IMR-90 (cell line): ENCODE data around the gene TRAK2. TPM values are rescaled to one million over a fixed set of nuclear protein-coding genes. Genes with fewer than 3 reads are reported as not detected.

Experiments used
- ATAC-seq: fragments of 200-7000 bp; cut with Tn5 transposase; 2 replicates; pipeline ENCODE4 v1.9.1; 2020; ENCODE audit warnings: low read depth, mild to moderate bottlenecking, moderate library complexity
- BruUV-seq: library from RNA; stranded (reverse); fragments of 400-500 nt; replicated peaks from 2 replicates; lab custom pipeline; 2021; lab: Mats Ljungman, UMichigan
- CTCF ChIA-PET: fragments of 300-600 bp; formaldehyde crosslinking; extraction: SDS; loops from one replicate; lab custom pipeline; 2021; ENCODE audit warnings: antibody characterized with exemption; lab: Yijun Ruan, JAX
- POLR2A ChIA-PET: fragments of 300-600 bp; sonication (Branson Sonifier 250); formaldehyde crosslinking; loops from one replicate; lab custom pipeline; 2022; ENCODE audit warnings: antibody characterized with exemption; ENCODE audit not compliant: unreplicated experiment; lab: Charles Lee
- DNase-seq: peaks from one replicate; pipeline ENCODE4 v3.0.0; 2013
- H2AFZ ChIP-seq: replicated peaks from 2 replicates; pipeline ENCODE3; 2013; ENCODE audit warnings: low read length, mild to moderate bottlenecking; ENCODE audit not compliant: poor library complexity
- H2AK5ac ChIP-seq: 2 replicates; pipeline ENCODE4 v1.6.1; 2013; ENCODE audit warnings: low read depth, low read length, inconsistent platforms
- H2AK9ac ChIP-seq: replicated peaks from 2 replicates; pipeline ENCODE3; 2013; ENCODE audit warnings: mild to moderate bottlenecking, low read depth, low read length, moderate library complexity; ENCODE audit not compliant: poor library complexity
- H2BK120ac ChIP-seq: 2 replicates; pipeline ENCODE4 v1.6.1; 2013; ENCODE audit warnings: low read depth, low read length, inconsistent platforms
- H2BK15ac ChIP-seq: 3 replicates; pipeline ENCODE4 v1.6.1; 2013; ENCODE audit warnings: low read depth, low read length, inconsistent platforms
- H2BK20ac ChIP-seq: 2 replicates; pipeline ENCODE4 v1.6.1; 2013; ENCODE audit warnings: low read depth, mild to moderate bottlenecking, inconsistent platforms, low read length, moderate library complexity
- H2BK5ac ChIP-seq: 2 replicates; pipeline ENCODE4 v1.6.1; 2013; ENCODE audit warnings: mild to moderate bottlenecking, low read depth, low read length, inconsistent platforms; ENCODE audit not compliant: poor library complexity, severe bottlenecking
- H3K14ac ChIP-seq: replicated peaks from 2 replicates; pipeline ENCODE4 v1.6.1; 2013; ENCODE audit warnings: low read depth, low read length, inconsistent platforms
- H3K18ac ChIP-seq: 2 replicates; pipeline ENCODE4 v1.6.1; 2013; ENCODE audit warnings: low read depth, low read length, control low read depth
- H3K23ac ChIP-seq: 2 replicates; pipeline ENCODE4 v1.6.1; 2013; ENCODE audit warnings: low read depth, low read length, inconsistent platforms
- H3K27ac ChIP-seq: 2 replicates; pipeline ENCODE4 v1.5.1; 2013; ENCODE audit warnings: mild to moderate bottlenecking, control low read depth, low read length; ENCODE audit not compliant: insufficient read depth
- H3K27me3 ChIP-seq: 2 replicates; pipeline ENCODE4 v1.6.1; 2013; ENCODE audit warnings: low read length; ENCODE audit not compliant: control insufficient read depth, insufficient read depth
- H3K36me3 ChIP-seq: 2 replicates; pipeline ENCODE4 v1.6.1; 2013; ENCODE audit warnings: low read length, mixed read lengths; ENCODE audit not compliant: control insufficient read depth, insufficient read depth
- H3K4ac ChIP-seq: 2 replicates; pipeline ENCODE4 v1.6.1; 2013; ENCODE audit warnings: low read depth, low read length, inconsistent platforms
- H3K4me1 ChIP-seq: 2 replicates; pipeline ENCODE4 v1.6.1; 2013; ENCODE audit warnings: low read length, mixed read lengths; ENCODE audit not compliant: control insufficient read depth, insufficient read depth
- H3K4me2 ChIP-seq: 2 replicates; pipeline ENCODE4 v1.6.1; 2013; ENCODE audit warnings: low read depth, mild to moderate bottlenecking, control low read depth, low read length, moderate library complexity
- H3K4me3 ChIP-seq: 2 replicates; pipeline ENCODE4 v1.5.1; 2013; ENCODE audit warnings: low read depth, mild to moderate bottlenecking, control low read depth, low read length, moderate library complexity; ENCODE audit not compliant: insufficient read depth
- H3K56ac ChIP-seq: 2 replicates; pipeline ENCODE4 v1.6.1; 2013; ENCODE audit warnings: low read length, inconsistent platforms; ENCODE audit not compliant: insufficient read depth; ENCODE audit errors: extremely low read depth
- H3K79me1 ChIP-seq, 2 experiments: 2 replicates each; pipeline ENCODE4 v1.6.1; 2013; ENCODE audit warnings: low read length in 2 of 2, inconsistent platforms in 1 of 2, low read depth in 1 of 2
- H3K9ac ChIP-seq: 2 replicates; pipeline ENCODE4 v1.6.1; 2013; ENCODE audit warnings: low read depth, low read length, control low read depth
- H3K9me1 ChIP-seq: 2 replicates; pipeline ENCODE4 v1.6.1; 2013; ENCODE audit warnings: low read length, inconsistent platforms; ENCODE audit not compliant: insufficient read depth
- H3K9me3 ChIP-seq: 2 replicates; pipeline ENCODE4 v1.6.1; 2013; ENCODE audit warnings: low read length; ENCODE audit not compliant: control insufficient read depth, insufficient read depth
- H4K20me1 ChIP-seq: 2 replicates; pipeline ENCODE4 v1.6.1; 2013; ENCODE audit warnings: low read length, inconsistent platforms; ENCODE audit not compliant: insufficient read depth
- H4K5ac ChIP-seq: 2 replicates; pipeline ENCODE4 v1.6.1; 2013; ENCODE audit warnings: mild to moderate bottlenecking, low read depth, low read length, control low read depth
- H4K8ac ChIP-seq, 2 experiments: 2 replicates each; pipeline ENCODE4 v1.6.1; 2013; ENCODE audit warnings: low read depth in 2 of 2, low read length in 2 of 2, control low read depth in 1 of 2, inconsistent platforms in 1 of 2
- H4K91ac ChIP-seq: 2 replicates; pipeline ENCODE4 v1.6.1; 2013; ENCODE audit warnings: low read depth, low read length, inconsistent platforms; ENCODE audit not compliant: insufficient read depth
- BHLHE40 ChIP-seq: fragments of 150-350 bp; IDR thresholded peaks from 2 replicates; pipeline ENCODE4 v1.6.1; 2016; ENCODE audit warnings: mild to moderate bottlenecking, low read depth, low read length
- CEBPB ChIP-seq: IDR thresholded peaks from 2 replicates; pipeline ENCODE4 v1.6.1; 2012; ENCODE audit warnings: low read depth, low read length, improper control_type of control experiment
- CHD1 ChIP-seq: IDR thresholded peaks from 2 replicates; pipeline ENCODE4 v1.6.1; 2012; ENCODE audit warnings: low read depth, low read length, improper control_type of control experiment
- FOS ChIP-seq: fragments of 150-350 bp; IDR thresholded peaks from 2 replicates; pipeline ENCODE4 v1.6.1; 2016; ENCODE audit warnings: low read depth, low read length
- MAFK ChIP-seq: IDR thresholded peaks from 2 replicates; pipeline ENCODE4 v1.6.1; 2012; ENCODE audit warnings: low read depth, low read length, improper control_type of control experiment
- MXI1 ChIP-seq: IDR thresholded peaks from 2 replicates; pipeline ENCODE4 v1.6.1; 2012; ENCODE audit warnings: low read depth, mild to moderate bottlenecking, low read length, moderate library complexity, borderline replicate concordance
- NFE2L2 ChIP-seq: fragments of 150-350 bp; IDR thresholded peaks from 2 replicates; pipeline ENCODE4 v1.6.1; 2016; ENCODE audit warnings: low read depth, mild to moderate bottlenecking, low read length
- POLR2A ChIP-seq: IDR thresholded peaks from 2 replicates; pipeline ENCODE4 v1.6.1; 2012; ENCODE audit warnings: mild to moderate bottlenecking, low read depth, low read length
- RAD21 ChIP-seq: IDR thresholded peaks from 2 replicates; pipeline ENCODE4 v1.6.1; 2012; ENCODE audit warnings: low read length, improper control_type of control experiment
- RCOR1 ChIP-seq: IDR thresholded peaks from 2 replicates; pipeline ENCODE4 v1.6.1; 2012; ENCODE audit warnings: mild to moderate bottlenecking, low read length, improper control_type of control experiment; ENCODE audit not compliant: insufficient replicate concordance
- RFX5 ChIP-seq: IDR thresholded peaks from 2 replicates; pipeline ENCODE4 v1.8.0; 2012; ENCODE audit warnings: low read depth, mild to moderate bottlenecking, low read length, moderate library complexity
- WGBS, 2 experiments: methylation state at CpG; one replicate each; pipeline versions ENCODE4 v1.1.5 to v1.1.7; 2013; ENCODE audit warnings: missing lambda C conversion rate in 2 of 2; ENCODE audit not compliant: insufficient read length in 1 of 2; ENCODE audit errors: extremely low coverage in 2 of 2; 5-methylcytosine and 5-hydroxymethylcytosine counted together
- dilution Hi-C: fragments of 300-500 bp; cut with HindIII; formaldehyde crosslinking; loops from one replicate; pipeline ENCODE4 v1.14.3; 2018; ENCODE audit warnings: low sequenced_read_pairs; ENCODE audit not compliant: unreplicated experiment
- in situ Hi-C: fragments of 300-500 bp; cut with MboI; formaldehyde crosslinking; loops from 3 replicates; pipeline ENCODE4 v1.14.3; 2019; ENCODE audit warnings: low sequenced_read_pairs, inconsistent platforms, mixed read lengths
- intact Hi-C: fragments of 100-400 bp; cut with micrococcal nuclease; formaldehyde crosslinking; loops from 2 replicates; pipeline ENCODE4 v1.10.0; 2022
- polyA plus RNA-seq, 3 experiments: library from polyadenylated mRNA; depleted of rRNA; stranded (reverse); fragments of >200 nt; gene quantifications; 2 replicates each; pipeline ENCODE4 v1.2.3, GENCODE V29; 2012; ENCODE audit warnings: low replicate concordance in 1 of 3
- total RNA-seq: library from RNA; depleted of rRNA; stranded (reverse); fragments of >200 nt; gene quantifications from 2 replicates; pipeline ENCODE4 v1.2.3, GENCODE V29; 2012
- TF ChIP-seq, protein P1 (sequence below): fragments of 150-350 bp; IDR thresholded peaks from 2 replicates; pipeline ENCODE4 v1.6.1; 2016; ENCODE audit warnings: low read depth, mild to moderate bottlenecking, low read length, moderate library complexity, borderline replicate concordance
- TF ChIP-seq, protein P2 (sequence below): conservative IDR thresholded peaks from 2 replicates; pipeline ENCODE4 v1.5.1; 2012; ENCODE audit warnings: mild to moderate bottlenecking, low read depth, low read length, improper control_type of control experiment
- TF ChIP-seq, protein P3 (sequence below): fragments of 150-350 bp; IDR thresholded peaks from 2 replicates; pipeline ENCODE4 v1.6.1; 2017; ENCODE audit warnings: mild to moderate bottlenecking, antibody characterized with exemption, low read length, low read depth

TRAK2 gene
- total and polyA plus RNA-seq, 2 of the 4 experiments (the other 2 are of a cell fraction), result 13.1 to 65.4 TPM

DNA sequence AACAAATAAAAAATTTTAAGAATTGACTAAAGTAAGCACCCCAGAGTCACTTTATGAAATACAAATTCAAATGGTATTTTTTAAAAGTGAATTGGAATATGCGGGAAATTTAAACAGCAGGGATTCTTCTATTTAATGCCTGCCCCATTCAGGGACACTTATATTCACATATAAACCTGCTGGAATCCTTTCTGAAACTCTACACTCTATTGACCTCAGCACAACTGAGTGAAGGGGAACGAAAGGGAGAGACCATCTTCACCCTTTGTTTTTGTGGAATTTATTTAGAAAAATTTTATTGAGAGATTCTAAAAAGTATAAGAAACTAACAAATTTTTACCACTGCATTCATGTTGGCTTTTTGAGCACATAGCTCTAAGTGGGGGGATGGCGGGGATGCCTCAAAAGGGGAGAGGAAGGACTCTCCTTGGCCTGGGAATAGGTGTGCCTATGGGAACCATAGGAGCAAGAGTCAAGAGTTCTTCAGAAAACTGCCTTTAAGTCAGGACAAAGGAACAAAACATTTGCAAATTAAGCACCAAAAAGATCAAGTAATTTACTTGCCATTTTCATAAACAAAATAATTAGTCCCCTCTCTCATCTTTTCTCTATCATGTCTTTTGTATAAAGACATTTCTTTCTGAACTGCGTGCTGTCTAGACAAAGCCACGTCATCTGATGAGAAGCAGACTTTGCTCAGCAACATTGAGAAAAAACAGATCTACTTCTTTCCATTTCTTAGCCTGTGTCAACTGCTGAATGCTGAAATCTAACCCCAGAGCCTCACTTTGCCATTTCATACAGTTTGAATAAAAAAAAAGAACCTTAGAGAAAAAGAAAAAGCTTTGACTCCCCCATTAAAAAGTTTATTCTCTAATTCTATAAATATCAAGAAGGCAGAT lies 72.5 kb downstream of the TRAK2 start:
- H3K79me1 ChIP-seq, result no peaks in the 10 kb centered on the region; a peak in 1 of 4 replicates
- POLR2A ChIA-PET, result no interaction called here
- no peak overlapping the region for H2AK5ac ChIP-seq
- H2BK15ac ChIP-seq, result no peak overlapping the region
- TF ChIP-seq RFX5, result no peak
- no peak for TF ChIP-seq BHLHE40
- no peak for TF ChIP-seq POLR2A
- TF ChIP-seq, protein P1, sequence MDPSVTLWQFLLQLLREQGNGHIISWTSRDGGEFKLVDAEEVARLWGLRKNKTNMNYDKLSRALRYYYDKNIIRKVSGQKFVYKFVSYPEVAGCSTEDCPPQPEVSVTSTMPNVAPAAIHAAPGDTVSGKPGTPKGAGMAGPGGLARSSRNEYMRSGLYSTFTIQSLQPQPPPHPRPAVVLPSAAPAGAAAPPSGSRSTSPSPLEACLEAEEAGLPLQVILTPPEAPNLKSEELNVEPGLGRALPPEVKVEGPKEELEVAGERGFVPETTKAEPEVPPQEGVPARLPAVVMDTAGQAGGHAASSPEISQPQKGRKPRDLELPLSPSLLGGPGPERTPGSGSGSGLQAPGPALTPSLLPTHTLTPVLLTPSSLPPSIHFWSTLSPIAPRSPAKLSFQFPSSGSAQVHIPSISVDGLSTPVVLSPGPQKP, result no peak
- no peak for TF ChIP-seq RAD21
- TF ChIP-seq, protein P2, sequence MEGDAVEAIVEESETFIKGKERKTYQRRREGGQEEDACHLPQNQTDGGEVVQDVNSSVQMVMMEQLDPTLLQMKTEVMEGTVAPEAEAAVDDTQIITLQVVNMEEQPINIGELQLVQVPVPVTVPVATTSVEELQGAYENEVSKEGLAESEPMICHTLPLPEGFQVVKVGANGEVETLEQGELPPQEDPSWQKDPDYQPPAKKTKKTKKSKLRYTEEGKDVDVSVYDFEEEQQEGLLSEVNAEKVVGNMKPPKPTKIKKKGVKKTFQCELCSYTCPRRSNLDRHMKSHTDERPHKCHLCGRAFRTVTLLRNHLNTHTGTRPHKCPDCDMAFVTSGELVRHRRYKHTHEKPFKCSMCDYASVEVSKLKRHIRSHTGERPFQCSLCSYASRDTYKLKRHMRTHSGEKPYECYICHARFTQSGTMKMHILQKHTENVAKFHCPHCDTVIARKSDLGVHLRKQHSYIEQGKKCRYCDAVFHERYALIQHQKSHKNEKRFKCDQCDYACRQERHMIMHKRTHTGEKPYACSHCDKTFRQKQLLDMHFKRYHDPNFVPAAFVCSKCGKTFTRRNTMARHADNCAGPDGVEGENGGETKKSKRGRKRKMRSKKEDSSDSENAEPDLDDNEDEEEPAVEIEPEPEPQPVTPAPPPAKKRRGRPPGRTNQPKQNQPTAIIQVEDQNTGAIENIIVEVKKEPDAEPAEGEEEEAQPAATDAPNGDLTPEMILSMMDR, result no peak
- TF ChIP-seq MXI1, result no peak
- TF ChIP-seq, protein P3, sequence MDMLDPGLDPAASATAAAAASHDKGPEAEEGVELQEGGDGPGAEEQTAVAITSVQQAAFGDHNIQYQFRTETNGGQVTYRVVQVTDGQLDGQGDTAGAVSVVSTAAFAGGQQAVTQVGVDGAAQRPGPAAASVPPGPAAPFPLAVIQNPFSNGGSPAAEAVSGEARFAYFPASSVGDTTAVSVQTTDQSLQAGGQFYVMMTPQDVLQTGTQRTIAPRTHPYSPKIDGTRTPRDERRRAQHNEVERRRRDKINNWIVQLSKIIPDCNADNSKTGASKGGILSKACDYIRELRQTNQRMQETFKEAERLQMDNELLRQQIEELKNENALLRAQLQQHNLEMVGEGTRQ, result no peak
- TF ChIP-seq MAFK, result no peak
- TF ChIP-seq RCOR1, result no peak
- TF ChIP-seq FOS, result no peak
- no peak for TF ChIP-seq CEBPB
- no peak for TF ChIP-seq NFE2L2
- TF ChIP-seq CHD1, result no peak
- in situ Hi-C loops, result no loop called here
- no peak overlapping the region for H3K56ac ChIP-seq
- H2BK120ac ChIP-seq, result no peak overlapping the region
- H3K14ac ChIP-seq, result no peak overlapping the region
- no peak overlapping the region for H4K8ac ChIP-seq
- no peak overlapping the region for H2AFZ ChIP-seq
- H3K27me3 ChIP-seq, result no peaks in the 10 kb centered on the region
- H3K4me2 ChIP-seq, result no peak overlapping the region
- no peak overlapping the region for H4K91ac ChIP-seq
- ATAC-seq, result no peak
- no peak overlapping the region for H3K4me3 ChIP-seq
- H3K18ac ChIP-seq, result no peak overlapping the region
- peak; percentile 17 for DNase-seq
- intact Hi-C loops, result no loop called here
- CTCF ChIA-PET, result no interaction called here
- no peak overlapping the region for H3K27ac ChIP-seq
- H4K20me1 ChIP-seq, result no peaks in the 10 kb centered on the region
- H2BK20ac ChIP-seq, result no peak overlapping the region
- no peak overlapping the region for H2BK5ac ChIP-seq
- H3K4me1 ChIP-seq, result no peaks in the 10 kb centered on the region
- no peak overlapping the region for H3K9ac ChIP-seq
- H3K9me3 ChIP-seq, result no peaks in the 10 kb centered on the region; the same call in 1 of the 2 replicates
- no peak overlapping the region for H2AK9ac ChIP-seq
- no peaks in the 10 kb centered on the region; the same call in 1 of the 2 replicates for H3K9me1 ChIP-seq
- dilution Hi-C loops, result no loop called here
- peaks cover 19% of the 10 kb centered on the region for H3K36me3 ChIP-seq
- no peak overlapping the region for H3K23ac ChIP-seq
- no peak overlapping the region for H3K4ac ChIP-seq
- no TSS peak for BruUV-seq
- WGBS, 2 experiments, result no CpG with 5 or more reads among the region's 5 CpGs
- H4K5ac ChIP-seq, result no peak overlapping the region
